ENCODE measurements around the gene NCBP3. TPM values are rescaled to one million over a fixed set of nuclear protein-coding genes. Genes with fewer than 3 reads are reported as not detected.

NCBP3 gene
- total RNA-seq, 2 donors from 2014 or later = 14.8 to 370 TPM

DNA sequence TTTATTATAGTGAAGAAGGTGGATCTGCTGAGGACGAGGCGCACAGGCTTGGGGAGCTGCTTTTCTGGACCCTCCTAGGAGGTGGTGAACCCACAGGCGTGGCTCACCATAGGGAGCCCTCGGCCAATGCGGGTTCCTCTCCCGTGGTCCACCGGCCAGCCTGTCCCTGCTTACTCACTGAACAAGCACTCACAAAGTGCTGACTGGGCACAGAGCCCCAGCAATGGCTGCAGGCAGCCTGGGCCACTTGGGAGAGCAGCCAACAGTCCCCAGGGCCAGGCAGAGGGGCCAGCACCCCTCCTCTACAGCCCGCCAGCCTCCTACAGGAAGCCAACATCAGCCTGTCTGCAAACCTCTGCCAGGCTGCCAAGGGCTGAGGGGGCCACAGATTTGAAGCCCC, 19.1 kb upstream of the NCBP3 start:
- H3K27ac ChIP-seq = no peak overlapping the region
- intact Hi-C loops (cut with DNase I) = no loop called here

DNA sequence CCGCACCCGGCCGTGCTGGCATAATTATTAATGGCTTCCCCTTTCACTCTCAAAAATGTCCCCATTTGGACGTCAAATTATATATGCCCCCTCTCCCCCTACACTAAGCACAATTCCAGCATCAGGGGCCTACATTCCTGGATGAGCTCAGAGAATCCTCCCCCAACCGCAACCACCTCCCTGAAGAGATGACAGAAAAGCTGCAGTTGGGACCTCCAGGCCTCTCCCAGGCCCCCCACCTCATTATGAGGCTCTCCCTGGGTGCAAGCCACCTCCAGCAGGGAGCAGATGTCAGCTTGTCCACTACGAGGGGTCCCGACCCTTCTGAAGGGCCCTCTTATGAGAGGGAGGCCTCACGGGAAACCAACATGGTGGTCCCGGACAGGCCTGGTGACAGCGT, 18.5 kb upstream of the NCBP3 start:
- Histone ChIP-seq H3K27ac (no peak overlapping the region), H3K4me1 (replicated peaks) (no peaks in the 10 kb centered on the region), H3K4me3 (no peak overlapping the region), H3K36me3 (no peaks in the 10 kb centered on the region), H3K27me3 (replicated peaks; ENCODE audit: insufficient read depth) (no peaks in the 10 kb centered on the region), H3K9me3 (no peaks in the 10 kb centered on the region)
- 91% methylated on average over 10 of the region's 10 CpGs for WGBS
- intact Hi-C loops (cut with DNase I) = loop anchor here (5.0 kb wide), 2 partner anchors 48 to 138 kb away; no protein-coding TSS in a partner anchor
- TF ChIP-seq POLR2AphosphoS5 (IDR thresholded peaks at IDR 0.05) = no peak
- TF ChIP-seq CTCF (IDR thresholded peaks at IDR 0.05) = no peak
- no peak for TF ChIP-seq POLR2A (IDR thresholded peaks at IDR 0.05)
- no peak for DNase-seq (ENCODE audit: low spot score)

More for the DNA sequence above, 19.1 kb upstream of the NCBP3 start:
- Histone ChIP-seq H3K9me3 (no peaks in the 10 kb centered on the region), H3K4me1 (replicated peaks) (no peaks in the 10 kb centered on the region), H3K36me3 (no peaks in the 10 kb centered on the region), H3K4me3 (no peak overlapping the region), H3K27me3 (replicated peaks; ENCODE audit: insufficient read depth) (no peaks in the 10 kb centered on the region)
- 43% methylated on average over 5 of the region's 8 CpGs for WGBS
- TF ChIP-seq CTCF (IDR thresholded peaks at IDR 0.05) = no peak
- DNase-seq (ENCODE audit: low spot score) = no peak

DNA sequence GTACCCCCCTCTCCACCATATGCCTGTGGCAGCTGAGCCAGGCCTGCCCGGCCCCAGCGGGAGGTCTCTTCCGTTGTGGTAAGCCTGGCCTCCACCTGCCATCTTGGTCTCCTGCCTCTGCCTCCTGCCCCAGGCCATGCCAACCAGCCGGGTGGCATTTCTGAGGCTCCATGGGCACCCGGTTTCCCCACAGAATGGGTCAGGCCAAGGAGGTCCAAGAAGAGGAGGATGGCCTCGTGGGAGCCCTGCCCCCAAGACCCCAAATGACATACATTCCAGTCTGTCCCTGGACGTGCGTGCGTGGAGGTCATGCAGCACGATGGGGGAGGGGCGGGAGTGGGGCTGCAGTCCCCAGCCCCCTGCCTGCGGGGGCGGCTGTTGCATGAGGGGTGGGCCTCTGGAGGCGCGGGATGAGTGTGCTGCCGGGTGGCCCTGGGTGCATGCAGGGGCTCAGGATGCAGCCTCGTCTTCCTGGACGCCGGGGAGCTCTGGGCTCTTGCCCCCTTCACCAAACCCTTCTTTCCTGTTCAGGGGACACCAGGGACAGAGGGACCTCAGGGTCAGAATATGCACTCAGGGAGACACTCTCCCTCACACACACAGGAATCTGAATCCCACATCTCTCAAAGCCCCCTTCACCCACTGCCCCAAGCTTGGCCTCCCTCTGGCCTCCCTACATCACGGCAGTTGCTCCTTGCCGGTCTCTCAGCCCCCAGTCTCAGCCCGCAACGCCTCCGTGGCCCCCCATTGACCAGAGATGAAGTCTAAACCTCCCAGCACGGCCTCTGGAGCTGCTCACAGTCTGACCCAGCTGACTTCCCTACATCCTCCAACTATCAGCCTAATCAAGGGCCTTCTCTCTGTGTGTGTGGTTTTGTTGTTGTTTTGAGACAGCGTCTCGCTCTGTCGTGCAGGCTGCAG, 16.0 kb upstream of the NCBP3 start:
- H3K9me3 ChIP-seq = no peaks in the 10 kb centered on the region
- intact Hi-C loops (cut with DNase I) = loop anchor here (5.0 kb wide), 2 partner anchors 50 to 140 kb away; no protein-coding TSS in a partner anchor
- H3K4me1 ChIP-seq (replicated peaks) = no peaks in the 10 kb centered on the region
- 87% methylated on average over 28 of the region's 28 CpGs for WGBS
- no peaks in the 10 kb centered on the region for H3K36me3 ChIP-seq
- H3K27me3 ChIP-seq (replicated peaks; ENCODE audit: insufficient read depth) = no peaks in the 10 kb centered on the region
- TF ChIP-seq POLR2A (IDR thresholded peaks at IDR 0.05) = no peak
- no peak for TF ChIP-seq POLR2AphosphoS5 (IDR thresholded peaks at IDR 0.05)
- no peak for DNase-seq (ENCODE audit: low spot score)
- H3K4me3 ChIP-seq = no peak overlapping the region
- no peak overlapping the region for H3K27ac ChIP-seq

- 92% methylated on average over 28 of the region's 30 CpGs for WGBS
These were observed 15.1 kb upstream of the NCBP3 start for GRCh38 chr17:3860939-3861700.

More at GRCh38 chr17:3860939-3861700, 15.1 kb upstream of the NCBP3 start:
- intact Hi-C loops (cut with DNase I) = loop anchor here (5.0 kb wide), 2 partner anchors 51 to 141 kb away; no protein-coding TSS in a partner anchor
- no peaks in the 10 kb centered on the region for H3K36me3 ChIP-seq
- no peak for DNase-seq (ENCODE audit: low spot score)
- H3K4me1 ChIP-seq (replicated peaks) = no peaks in the 10 kb centered on the region
- H3K27ac ChIP-seq = no peak overlapping the region
- H3K27me3 ChIP-seq (replicated peaks; ENCODE audit: insufficient read depth) = no peaks in the 10 kb centered on the region
- H3K9me3 ChIP-seq = no peaks in the 10 kb centered on the region
- no peak overlapping the region for H3K4me3 ChIP-seq
- no peak for TF ChIP-seq POLR2AphosphoS5 (IDR thresholded peaks at IDR 0.05)
- no peak for TF ChIP-seq POLR2A (IDR thresholded peaks at IDR 0.05)
- TF ChIP-seq CTCF (IDR thresholded peaks at IDR 0.05) = no peak

Data from prostate gland (tissue), 2 donors.